Measurements from ENCODE around the gene HERPUD1. TPM values are rescaled to one million over a fixed set of nuclear protein-coding genes. Genes with fewer than 3 reads are reported as not detected.

The HERPUD1 gene
- total and polyA plus RNA-seq, 2 of the 13 experiments (the other 11 are each of a cell fraction or from before 2014, with no cell fraction given) = 96.2 to 323 TPM

DNA sequence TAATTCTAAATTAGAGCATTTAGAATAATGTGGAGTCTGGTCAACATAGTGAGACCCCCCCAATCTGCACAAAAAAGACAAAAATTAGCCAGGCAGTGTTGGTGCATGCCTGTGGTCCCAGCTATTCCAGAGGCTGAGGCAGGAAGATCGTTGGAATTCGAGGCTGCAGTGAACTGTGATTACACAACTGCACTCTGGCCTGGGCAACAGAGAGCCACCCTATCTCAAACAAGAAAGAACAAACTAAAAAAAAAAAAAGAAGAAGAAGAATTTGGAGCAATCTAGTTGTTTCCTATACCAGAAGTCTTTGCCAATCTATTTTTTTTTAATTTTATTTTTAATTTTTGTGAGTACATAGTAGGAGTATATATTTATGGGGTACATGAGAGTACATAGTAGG is 35.8 kb downstream of the HERPUD1 start (continued):
- TF ChIP-seq, protein P1, sequence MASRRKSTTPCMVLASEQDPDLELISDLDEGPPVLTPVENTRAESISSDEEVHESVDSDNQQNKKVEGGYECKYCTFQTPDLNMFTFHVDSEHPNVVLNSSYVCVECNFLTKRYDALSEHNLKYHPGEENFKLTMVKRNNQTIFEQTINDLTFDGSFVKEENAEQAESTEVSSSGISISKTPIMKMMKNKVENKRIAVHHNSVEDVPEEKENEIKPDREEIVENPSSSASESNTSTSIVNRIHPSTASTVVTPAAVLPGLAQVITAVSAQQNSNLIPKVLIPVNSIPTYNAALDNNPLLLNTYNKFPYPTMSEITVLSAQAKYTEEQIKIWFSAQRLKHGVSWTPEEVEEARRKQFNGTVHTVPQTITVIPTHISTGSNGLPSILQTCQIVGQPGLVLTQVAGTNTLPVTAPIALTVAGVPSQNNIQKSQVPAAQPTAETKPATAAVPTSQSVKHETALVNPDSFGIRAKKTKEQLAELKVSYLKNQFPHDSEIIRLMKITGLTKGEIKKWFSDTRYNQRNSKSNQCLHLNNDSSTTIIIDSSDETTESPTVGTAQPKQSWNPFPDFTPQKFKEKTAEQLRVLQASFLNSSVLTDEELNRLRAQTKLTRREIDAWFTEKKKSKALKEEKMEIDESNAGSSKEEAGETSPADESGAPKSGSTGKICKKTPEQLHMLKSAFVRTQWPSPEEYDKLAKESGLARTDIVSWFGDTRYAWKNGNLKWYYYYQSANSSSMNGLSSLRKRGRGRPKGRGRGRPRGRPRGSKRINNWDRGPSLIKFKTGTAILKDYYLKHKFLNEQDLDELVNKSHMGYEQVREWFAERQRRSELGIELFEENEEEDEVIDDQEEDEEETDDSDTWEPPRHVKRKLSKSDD (CRISPR knock-in tag; IDR thresholded peaks at IDR 0.05; ENCODE audit: low read depth) = no peak
- TF ChIP-seq ZNF367 (CRISPR knock-in tag; IDR thresholded peaks at IDR 0.05; ENCODE audit: borderline replicate concordance) = no peak
- no peak for TF ChIP-seq GLI4 (CRISPR knock-in tag; IDR thresholded peaks at IDR 0.05; ENCODE audit: borderline replicate concordance)
- TF ChIP-seq KDM5A (IDR thresholded peaks at IDR 0.05; ENCODE audit: borderline replicate concordance, low read length) = no peak
- TF ChIP-seq, protein P2, sequence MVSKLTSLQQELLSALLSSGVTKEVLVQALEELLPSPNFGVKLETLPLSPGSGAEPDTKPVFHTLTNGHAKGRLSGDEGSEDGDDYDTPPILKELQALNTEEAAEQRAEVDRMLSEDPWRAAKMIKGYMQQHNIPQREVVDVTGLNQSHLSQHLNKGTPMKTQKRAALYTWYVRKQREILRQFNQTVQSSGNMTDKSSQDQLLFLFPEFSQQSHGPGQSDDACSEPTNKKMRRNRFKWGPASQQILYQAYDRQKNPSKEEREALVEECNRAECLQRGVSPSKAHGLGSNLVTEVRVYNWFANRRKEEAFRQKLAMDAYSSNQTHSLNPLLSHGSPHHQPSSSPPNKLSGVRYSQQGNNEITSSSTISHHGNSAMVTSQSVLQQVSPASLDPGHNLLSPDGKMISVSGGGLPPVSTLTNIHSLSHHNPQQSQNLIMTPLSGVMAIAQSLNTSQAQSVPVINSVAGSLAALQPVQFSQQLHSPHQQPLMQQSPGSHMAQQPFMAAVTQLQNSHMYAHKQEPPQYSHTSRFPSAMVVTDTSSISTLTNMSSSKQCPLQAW (CRISPR knock-in tag; IDR thresholded peaks at IDR 0.05) = no peak
- no peak for TF ChIP-seq KAT2B (IDR thresholded peaks at IDR 0.05; ENCODE audit: borderline replicate concordance, low read depth, low read length)
- TF ChIP-seq, protein P3, sequence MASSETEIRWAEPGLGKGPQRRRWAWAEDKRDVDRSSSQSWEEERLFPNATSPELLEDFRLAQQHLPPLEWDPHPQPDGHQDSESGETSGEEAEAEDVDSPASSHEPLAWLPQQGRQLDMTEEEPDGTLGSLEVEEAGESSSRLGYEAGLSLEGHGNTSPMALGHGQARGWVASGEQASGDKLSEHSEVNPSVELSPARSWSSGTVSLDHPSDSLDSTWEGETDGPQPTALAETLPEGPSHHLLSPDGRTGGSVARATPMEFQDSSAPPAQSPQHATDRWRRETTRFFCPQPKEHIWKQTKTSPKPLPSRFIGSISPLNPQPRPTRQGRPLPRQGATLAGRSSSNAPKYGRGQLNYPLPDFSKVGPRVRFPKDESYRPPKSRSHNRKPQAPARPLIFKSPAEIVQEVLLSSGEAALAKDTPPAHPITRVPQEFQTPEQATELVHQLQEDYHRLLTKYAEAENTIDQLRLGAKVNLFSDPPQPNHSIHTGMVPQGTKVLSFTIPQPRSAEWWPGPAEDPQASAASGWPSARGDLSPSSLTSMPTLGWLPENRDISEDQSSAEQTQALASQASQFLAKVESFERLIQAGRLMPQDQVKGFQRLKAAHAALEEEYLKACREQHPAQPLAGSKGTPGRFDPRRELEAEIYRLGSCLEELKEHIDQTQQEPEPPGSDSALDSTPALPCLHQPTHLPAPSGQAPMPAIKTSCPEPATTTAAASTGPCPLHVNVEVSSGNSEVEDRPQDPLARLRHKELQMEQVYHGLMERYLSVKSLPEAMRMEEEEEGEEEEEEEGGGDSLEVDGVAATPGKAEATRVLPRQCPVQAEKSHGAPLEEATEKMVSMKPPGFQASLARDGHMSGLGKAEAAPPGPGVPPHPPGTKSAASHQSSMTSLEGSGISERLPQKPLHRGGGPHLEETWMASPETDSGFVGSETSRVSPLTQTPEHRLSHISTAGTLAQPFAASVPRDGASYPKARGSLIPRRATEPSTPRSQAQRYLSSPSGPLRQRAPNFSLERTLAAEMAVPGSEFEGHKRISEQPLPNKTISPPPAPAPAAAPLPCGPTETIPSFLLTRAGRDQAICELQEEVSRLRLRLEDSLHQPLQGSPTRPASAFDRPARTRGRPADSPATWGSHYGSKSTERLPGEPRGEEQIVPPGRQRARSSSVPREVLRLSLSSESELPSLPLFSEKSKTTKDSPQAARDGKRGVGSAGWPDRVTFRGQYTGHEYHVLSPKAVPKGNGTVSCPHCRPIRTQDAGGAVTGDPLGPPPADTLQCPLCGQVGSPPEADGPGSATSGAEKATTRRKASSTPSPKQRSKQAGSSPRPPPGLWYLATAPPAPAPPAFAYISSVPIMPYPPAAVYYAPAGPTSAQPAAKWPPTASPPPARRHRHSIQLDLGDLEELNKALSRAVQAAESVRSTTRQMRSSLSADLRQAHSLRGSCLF (CRISPR knock-in tag; IDR thresholded peaks at IDR 0.05; ENCODE audit: borderline replicate concordance) = no peak
- no peak for TF ChIP-seq SOX13 (IDR thresholded peaks at IDR 0.05)
- TF ChIP-seq SOX13 (CRISPR knock-in tag; conservative IDR thresholded peaks at IDR 0.05 in 1 of 2, IDR thresholded peaks at IDR 0.05 in 1 of 2) = peak in 1 of 2 experiments; percentile 67; a peak in 2 of 4 replicates
- TF ChIP-seq SMAD1 (CRISPR knock-in tag; IDR thresholded peaks at IDR 0.05; ENCODE audit: borderline replicate concordance, low read depth) = no peak
- TF ChIP-seq PHF8 (CRISPR knock-in tag; IDR thresholded peaks at IDR 0.05) = no peak
- TF ChIP-seq ZNF766 (CRISPR knock-in tag; IDR thresholded peaks at IDR 0.05; ENCODE audit: borderline replicate concordance) = no peak
- TF ChIP-seq, protein P4, sequence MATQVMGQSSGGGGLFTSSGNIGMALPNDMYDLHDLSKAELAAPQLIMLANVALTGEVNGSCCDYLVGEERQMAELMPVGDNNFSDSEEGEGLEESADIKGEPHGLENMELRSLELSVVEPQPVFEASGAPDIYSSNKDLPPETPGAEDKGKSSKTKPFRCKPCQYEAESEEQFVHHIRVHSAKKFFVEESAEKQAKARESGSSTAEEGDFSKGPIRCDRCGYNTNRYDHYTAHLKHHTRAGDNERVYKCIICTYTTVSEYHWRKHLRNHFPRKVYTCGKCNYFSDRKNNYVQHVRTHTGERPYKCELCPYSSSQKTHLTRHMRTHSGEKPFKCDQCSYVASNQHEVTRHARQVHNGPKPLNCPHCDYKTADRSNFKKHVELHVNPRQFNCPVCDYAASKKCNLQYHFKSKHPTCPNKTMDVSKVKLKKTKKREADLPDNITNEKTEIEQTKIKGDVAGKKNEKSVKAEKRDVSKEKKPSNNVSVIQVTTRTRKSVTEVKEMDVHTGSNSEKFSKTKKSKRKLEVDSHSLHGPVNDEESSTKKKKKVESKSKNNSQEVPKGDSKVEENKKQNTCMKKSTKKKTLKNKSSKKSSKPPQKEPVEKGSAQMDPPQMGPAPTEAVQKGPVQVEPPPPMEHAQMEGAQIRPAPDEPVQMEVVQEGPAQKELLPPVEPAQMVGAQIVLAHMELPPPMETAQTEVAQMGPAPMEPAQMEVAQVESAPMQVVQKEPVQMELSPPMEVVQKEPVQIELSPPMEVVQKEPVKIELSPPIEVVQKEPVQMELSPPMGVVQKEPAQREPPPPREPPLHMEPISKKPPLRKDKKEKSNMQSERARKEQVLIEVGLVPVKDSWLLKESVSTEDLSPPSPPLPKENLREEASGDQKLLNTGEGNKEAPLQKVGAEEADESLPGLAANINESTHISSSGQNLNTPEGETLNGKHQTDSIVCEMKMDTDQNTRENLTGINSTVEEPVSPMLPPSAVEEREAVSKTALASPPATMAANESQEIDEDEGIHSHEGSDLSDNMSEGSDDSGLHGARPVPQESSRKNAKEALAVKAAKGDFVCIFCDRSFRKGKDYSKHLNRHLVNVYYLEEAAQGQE (IDR thresholded peaks at IDR 0.05; ENCODE audit: borderline replicate concordance in 1 of 2, low read depth in 1 of 2, low read length in 2 of 2) = peak in 1 of 2 experiments; percentile 51; a peak in 1 of 4 replicates
- no peak for TF ChIP-seq ZNF558 (CRISPR knock-in tag; IDR thresholded peaks at IDR 0.05; ENCODE audit: borderline replicate concordance)
- TF ChIP-seq ZNF788 (CRISPR knock-in tag; IDR thresholded peaks at IDR 0.05; ENCODE audit: borderline replicate concordance) = peak; percentile 65; the same call in 1 of the 2 replicates
- no peak for TF ChIP-seq ZNF282 (IDR thresholded peaks at IDR 0.05; ENCODE audit: partially characterized antibody)
